ENCODE results near the gene ADGRL3.

DNA sequence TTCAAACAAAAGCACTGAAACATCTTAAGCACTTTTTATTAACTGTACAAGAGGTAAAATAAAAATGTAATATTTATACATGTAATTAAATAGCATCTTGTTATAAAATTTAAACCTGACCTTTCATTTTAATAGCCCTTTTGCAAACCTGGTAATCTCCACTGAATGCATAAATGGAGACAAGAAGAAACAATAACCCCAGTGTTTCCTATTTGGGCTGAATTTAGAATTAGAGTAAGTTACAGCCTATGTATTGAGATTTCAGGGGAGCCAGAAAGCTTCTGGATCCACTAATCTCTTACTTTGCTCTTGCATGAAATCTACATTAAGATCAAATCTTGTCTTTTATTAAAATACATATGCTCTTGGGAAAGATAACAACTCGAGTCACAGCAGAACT lies 261.8 kb downstream of the ADGRL3 start:
- TF ChIP-seq, protein P1, sequence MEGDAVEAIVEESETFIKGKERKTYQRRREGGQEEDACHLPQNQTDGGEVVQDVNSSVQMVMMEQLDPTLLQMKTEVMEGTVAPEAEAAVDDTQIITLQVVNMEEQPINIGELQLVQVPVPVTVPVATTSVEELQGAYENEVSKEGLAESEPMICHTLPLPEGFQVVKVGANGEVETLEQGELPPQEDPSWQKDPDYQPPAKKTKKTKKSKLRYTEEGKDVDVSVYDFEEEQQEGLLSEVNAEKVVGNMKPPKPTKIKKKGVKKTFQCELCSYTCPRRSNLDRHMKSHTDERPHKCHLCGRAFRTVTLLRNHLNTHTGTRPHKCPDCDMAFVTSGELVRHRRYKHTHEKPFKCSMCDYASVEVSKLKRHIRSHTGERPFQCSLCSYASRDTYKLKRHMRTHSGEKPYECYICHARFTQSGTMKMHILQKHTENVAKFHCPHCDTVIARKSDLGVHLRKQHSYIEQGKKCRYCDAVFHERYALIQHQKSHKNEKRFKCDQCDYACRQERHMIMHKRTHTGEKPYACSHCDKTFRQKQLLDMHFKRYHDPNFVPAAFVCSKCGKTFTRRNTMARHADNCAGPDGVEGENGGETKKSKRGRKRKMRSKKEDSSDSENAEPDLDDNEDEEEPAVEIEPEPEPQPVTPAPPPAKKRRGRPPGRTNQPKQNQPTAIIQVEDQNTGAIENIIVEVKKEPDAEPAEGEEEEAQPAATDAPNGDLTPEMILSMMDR (IDR thresholded peaks at IDR 0.05), result no peak
- TF ChIP-seq POLR2AphosphoS5 (IDR thresholded peaks at IDR 0.05), result no peak
- no peak for TF ChIP-seq POLR2A (IDR thresholded peaks at IDR 0.05)

All from transverse colon (tissue), 4 donors.